Measurements from ENCODE around the gene PTPRM.

The PTPRM gene

GRCh38 chr18:8427339-8427738 is 860.2 kb downstream of the PTPRM start:
- H3K36me3 ChIP-seq (ENCODE audit: control insufficient read depth, low read length) = no peaks in the 10 kb centered on the region
- H3K4me2 ChIP-seq (ENCODE audit: low read length) = no peak overlapping the region
- no peaks in the 10 kb centered on the region for H4K20me1 ChIP-seq (ENCODE audit: control insufficient read depth, insufficient read depth, low read depth, low read length)
- H3K4me3 ChIP-seq (ENCODE audit: low read length) = no peak overlapping the region
- H3K27ac ChIP-seq (ENCODE audit: low read depth, low read length) = no peak overlapping the region
- no peaks in the 10 kb centered on the region for H3K9me2 ChIP-seq (replicated peaks; ENCODE audit: control insufficient read depth, low read length)
- TF ChIP-seq EZH2phosphoT487 (IDR thresholded peaks at IDR 0.05; ENCODE audit: borderline replicate concordance, low read length) = no peak
- TF ChIP-seq, protein P1, sequence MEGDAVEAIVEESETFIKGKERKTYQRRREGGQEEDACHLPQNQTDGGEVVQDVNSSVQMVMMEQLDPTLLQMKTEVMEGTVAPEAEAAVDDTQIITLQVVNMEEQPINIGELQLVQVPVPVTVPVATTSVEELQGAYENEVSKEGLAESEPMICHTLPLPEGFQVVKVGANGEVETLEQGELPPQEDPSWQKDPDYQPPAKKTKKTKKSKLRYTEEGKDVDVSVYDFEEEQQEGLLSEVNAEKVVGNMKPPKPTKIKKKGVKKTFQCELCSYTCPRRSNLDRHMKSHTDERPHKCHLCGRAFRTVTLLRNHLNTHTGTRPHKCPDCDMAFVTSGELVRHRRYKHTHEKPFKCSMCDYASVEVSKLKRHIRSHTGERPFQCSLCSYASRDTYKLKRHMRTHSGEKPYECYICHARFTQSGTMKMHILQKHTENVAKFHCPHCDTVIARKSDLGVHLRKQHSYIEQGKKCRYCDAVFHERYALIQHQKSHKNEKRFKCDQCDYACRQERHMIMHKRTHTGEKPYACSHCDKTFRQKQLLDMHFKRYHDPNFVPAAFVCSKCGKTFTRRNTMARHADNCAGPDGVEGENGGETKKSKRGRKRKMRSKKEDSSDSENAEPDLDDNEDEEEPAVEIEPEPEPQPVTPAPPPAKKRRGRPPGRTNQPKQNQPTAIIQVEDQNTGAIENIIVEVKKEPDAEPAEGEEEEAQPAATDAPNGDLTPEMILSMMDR (IDR thresholded peaks at IDR 0.05; ENCODE audit: low read depth, low read length, poor library complexity, severe bottlenecking) = no peak
- H3K27me3 ChIP-seq (ENCODE audit: control insufficient read depth, low read length) = no peaks in the 10 kb centered on the region
- no peaks in the 10 kb centered on the region for H3F3A ChIP-seq (ENCODE audit: control insufficient read depth, insufficient read depth)
- H3K9me3 ChIP-seq (ENCODE audit: control insufficient read depth, insufficient read depth, low read length) = no peaks in the 10 kb centered on the region
- H3K4me1 ChIP-seq (ENCODE audit: control insufficient read depth, low read length) = no peaks in the 10 kb centered on the region
- no peaks in the 10 kb centered on the region for H3K79me2 ChIP-seq (ENCODE audit: control insufficient read depth, low read length)

- H3K27ac ChIP-seq (ENCODE audit: low read depth, low read length) = no peak overlapping the region
- no peaks in the 10 kb centered on the region for H3F3A ChIP-seq (ENCODE audit: control insufficient read depth, insufficient read depth)
- H3K9me3 ChIP-seq (ENCODE audit: control insufficient read depth, insufficient read depth, low read length) = no peaks in the 10 kb centered on the region
- H3K27me3 ChIP-seq (ENCODE audit: control insufficient read depth, low read length) = no peaks in the 10 kb centered on the region
- no peaks in the 10 kb centered on the region for H3K9me2 ChIP-seq (replicated peaks; ENCODE audit: control insufficient read depth, low read length)
- H3K4me1 ChIP-seq (ENCODE audit: control insufficient read depth, low read length) = no peaks in the 10 kb centered on the region
- TF ChIP-seq EZH2phosphoT487 (IDR thresholded peaks at IDR 0.05; ENCODE audit: borderline replicate concordance, low read length) = no peak
- TF ChIP-seq, protein P1 (IDR thresholded peaks at IDR 0.05; ENCODE audit: low read depth, low read length, poor library complexity, severe bottlenecking) = no peak
- H3K79me2 ChIP-seq (ENCODE audit: control insufficient read depth, low read length) = no peaks in the 10 kb centered on the region
- H4K20me1 ChIP-seq (ENCODE audit: control insufficient read depth, insufficient read depth, low read depth, low read length) = no peaks in the 10 kb centered on the region
- no peak overlapping the region for H3K4me3 ChIP-seq (ENCODE audit: low read length)
- no peak overlapping the region for H3K4me2 ChIP-seq (ENCODE audit: low read length)
- H3K36me3 ChIP-seq (ENCODE audit: control insufficient read depth, low read length) = no peaks in the 10 kb centered on the region
Measured at GRCh38 chr18:8428951-8429350, 861.8 kb downstream of the PTPRM start.

GRCh38 chr18:8431036-8431435 is 863.9 kb downstream of the PTPRM start:
- Histone ChIP-seq H3K4me2 (ENCODE audit: low read length) (no peak overlapping the region), H3K9me3 (ENCODE audit: control insufficient read depth, insufficient read depth, low read length) (no peaks in the 10 kb centered on the region), H3K4me3 (ENCODE audit: low read length) (no peak overlapping the region), H3K4me1 (ENCODE audit: control insufficient read depth, low read length) (no peaks in the 10 kb centered on the region), H3K9me2 (replicated peaks; ENCODE audit: control insufficient read depth, low read length) (no peaks in the 10 kb centered on the region), H3K27ac (ENCODE audit: low read depth, low read length) (no peak overlapping the region), H3K27me3 (ENCODE audit: control insufficient read depth, low read length) (no peaks in the 10 kb centered on the region), H3K79me2 (ENCODE audit: control insufficient read depth, low read length) (no peaks in the 10 kb centered on the region), H3K36me3 (ENCODE audit: control insufficient read depth, low read length) (no peaks in the 10 kb centered on the region), H3F3A (ENCODE audit: control insufficient read depth, insufficient read depth) (no peaks in the 10 kb centered on the region), H4K20me1 (ENCODE audit: control insufficient read depth, insufficient read depth, low read depth, low read length) (no peaks in the 10 kb centered on the region)
- TF ChIP-seq, protein P1 (IDR thresholded peaks at IDR 0.05; ENCODE audit: low read depth, low read length, poor library complexity, severe bottlenecking) = no peak
- TF ChIP-seq EZH2phosphoT487 (IDR thresholded peaks at IDR 0.05; ENCODE audit: borderline replicate concordance, low read length) = no peak

DNA sequence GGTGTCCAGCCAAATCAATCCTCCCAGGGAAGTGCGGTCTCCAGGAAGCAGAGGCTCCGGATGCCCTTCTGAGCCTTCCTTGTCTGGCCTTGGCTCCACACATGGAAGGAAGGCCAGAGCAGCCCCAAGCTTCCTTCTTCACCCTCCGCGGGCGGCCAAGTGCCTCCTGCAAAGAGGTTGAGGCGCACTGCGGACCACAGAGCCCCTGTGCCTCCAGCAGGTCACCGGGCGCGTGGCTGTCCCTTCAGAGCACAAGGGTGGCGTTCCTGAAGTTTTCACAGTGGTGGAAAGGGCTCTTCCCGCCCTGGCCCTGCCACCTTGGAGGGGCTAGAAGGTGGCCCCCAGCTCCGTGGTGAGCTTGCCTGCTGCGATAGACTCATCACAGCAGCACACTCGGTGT is 866.2 kb downstream of the PTPRM start:
- Histone ChIP-seq H3K9me2 (replicated peaks; ENCODE audit: control insufficient read depth, low read length) (no peaks in the 10 kb centered on the region), H4K20me1 (ENCODE audit: control insufficient read depth, insufficient read depth, low read depth, low read length) (no peaks in the 10 kb centered on the region), H3K4me2 (ENCODE audit: low read length) (no peak overlapping the region), H3K27me3 (ENCODE audit: control insufficient read depth, low read length) (no peaks in the 10 kb centered on the region), H3K27ac (ENCODE audit: low read depth, low read length) (no peak overlapping the region), H3F3A (ENCODE audit: control insufficient read depth, insufficient read depth) (no peaks in the 10 kb centered on the region), H3K79me2 (ENCODE audit: control insufficient read depth, low read length) (no peaks in the 10 kb centered on the region), H3K36me3 (ENCODE audit: control insufficient read depth, low read length) (no peaks in the 10 kb centered on the region), H3K4me1 (ENCODE audit: control insufficient read depth, low read length) (no peaks in the 10 kb centered on the region), H3K4me3 (ENCODE audit: low read length) (no peak overlapping the region), H3K9me3 (ENCODE audit: control insufficient read depth, insufficient read depth, low read length) (no peaks in the 10 kb centered on the region)
- TF ChIP-seq, protein P1 (IDR thresholded peaks at IDR 0.05; ENCODE audit: low read depth, low read length, poor library complexity, severe bottlenecking) = no peak
- TF ChIP-seq EZH2phosphoT487 (IDR thresholded peaks at IDR 0.05; ENCODE audit: borderline replicate concordance, low read length) = no peak
